Caco-2 (cell line): Measurements from ENCODE around the gene MRFAP1L1. TPM values are rescaled to one million over a fixed set of nuclear protein-coding genes. Genes with fewer than 3 reads are reported as not detected.

Source experiments
- BruUV-seq: library from RNA; stranded (reverse); fragments of 400-500 nt; replicated peaks from 2 replicates; lab custom pipeline; 2021; lab: Mats Ljungman, UMichigan
- CTCF ChIA-PET: fragments of 300-600 bp; sonication (Branson Sonifier 250); formaldehyde crosslinking; loops from one replicate; lab custom pipeline; 2022; ENCODE audit warnings: antibody characterized with exemption; lab: Charles Lee
- POLR2A ChIA-PET: fragments of 300-600 bp; sonication (Branson Sonifier 250); formaldehyde crosslinking; loops from one replicate; lab custom pipeline; 2022; ENCODE audit warnings: antibody characterized with exemption; lab: Charles Lee
- DNase-seq, 2 experiments: peaks; one replicate each; pipeline versions ENCODE4 v3.0.0 to v3.0.0-alpha.2; 2020 to 2022
- H3K27me3 ChIP-seq: replicated peaks from 2 replicates; pipeline ENCODE4 v1.6.0; 2011; ENCODE audit warnings: low read length; ENCODE audit not compliant: control insufficient read depth, insufficient read depth
- H3K36me3 ChIP-seq: 2 replicates; pipeline ENCODE4 v1.5.1; 2011; ENCODE audit warnings: low read length; ENCODE audit not compliant: control insufficient read depth, insufficient read depth
- H3K4me1 ChIP-seq: fragments of 250-450 bp; sonication (Bioruptor Pico); 2 replicates; pipeline ENCODE4 v1.5.1; 2020; ENCODE audit warnings: mild to moderate bottlenecking
- H3K4me3 ChIP-seq: 2 replicates; pipeline ENCODE4 v1.5.1; 2011; ENCODE audit warnings: low read depth, mild to moderate bottlenecking, control low read depth, low read length
- H3K9me3 ChIP-seq: fragments of 250-450 bp; sonication (Bioruptor Pico); 2 replicates; pipeline ENCODE4 v1.5.1; 2020; ENCODE audit warnings: mild to moderate bottlenecking, moderate library complexity
- H3K27ac Mint-ChIP-seq: one replicate; pipeline ENCODE4 v1.8.0; 2022; ENCODE audit warnings: mixed read lengths; ENCODE audit not compliant: unreplicated experiment
- H3K27me3 Mint-ChIP-seq: one replicate; pipeline ENCODE4 v1.8.0; 2022; ENCODE audit warnings: mixed read lengths; ENCODE audit not compliant: insufficient read depth, unreplicated experiment
- H3K36me3 Mint-ChIP-seq: one replicate; pipeline ENCODE4 v1.8.0; 2022; ENCODE audit warnings: mild to moderate bottlenecking, mixed read lengths; ENCODE audit not compliant: insufficient read depth, unreplicated experiment
- H3K4me1 Mint-ChIP-seq: one replicate; pipeline ENCODE4 v1.8.0; 2022; ENCODE audit warnings: low read depth, mixed read lengths; ENCODE audit not compliant: unreplicated experiment
- H3K4me3 Mint-ChIP-seq: one replicate; pipeline ENCODE4 v1.8.0; 2022; ENCODE audit warnings: mild to moderate bottlenecking, moderate library complexity, mixed read lengths; ENCODE audit not compliant: unreplicated experiment
- H3K9me3 Mint-ChIP-seq: one replicate; pipeline ENCODE4 v1.8.0; 2022; ENCODE audit warnings: mixed read lengths; ENCODE audit not compliant: unreplicated experiment
- intact Hi-C: fragments of 100-400 bp; cut with micrococcal nuclease; formaldehyde crosslinking; loops from one replicate; pipeline ENCODE4 v1.10.0; 2022; ENCODE audit not compliant: unreplicated experiment
- total RNA-seq: library from RNA; stranded (reverse); gene quantifications from 2 replicates; pipeline ENCODE4 v1.2.3, GENCODE V29; 2022
- TF ChIP-seq, protein P1 (sequence below), 2 experiments: fragments of 200-600 bp in 1 of 2; IDR thresholded peaks; 1 replicate in 1 of 2; 2 replicates in 1 of 2; pipeline versions ENCODE4 v1.5.1 to v1.8.0; 2011 to 2022; ENCODE audit warnings: antibody characterized with exemption in 1 of 2, control low read depth in 1 of 2, inconsistent platforms in 1 of 2, low read depth in 1 of 2, low read length in 1 of 2, mild to moderate bottlenecking in 1 of 2, moderate library complexity in 1 of 2; ENCODE audit not compliant: insufficient read depth in 1 of 2, severe bottlenecking in 1 of 2, unreplicated experiment in 1 of 2

Gene MRFAP1L1
- total RNA-seq, 1 experiment from 2014 or later, result 47.5 TPM

GRCh38 chr4:6676722-6677558, 32.7 kb downstream of the MRFAP1L1 start:
- no peak for DNase-seq
- intact Hi-C loops, result no loop called here
- peaks cover 18% of the 10 kb centered on the region for H3K4me1 Mint-ChIP-seq
- no peak overlapping the region for H3K4me3 ChIP-seq
- BruUV-seq, result no TSS peak
- ChIA-PET POLR2A (no interaction called here), CTCF (interaction anchor here (0.6 kb wide), 1 partner anchor 366 kb away, joined by 5 read pairs; a partner anchor contains a TSS)
- H3K27me3 Mint-ChIP-seq, result no peaks in the 10 kb centered on the region
- H3K9me3 ChIP-seq, result no peaks in the 10 kb centered on the region
- H3K36me3 Mint-ChIP-seq, result peaks cover 50% of the 10 kb centered on the region
- TF ChIP-seq, protein P1, sequence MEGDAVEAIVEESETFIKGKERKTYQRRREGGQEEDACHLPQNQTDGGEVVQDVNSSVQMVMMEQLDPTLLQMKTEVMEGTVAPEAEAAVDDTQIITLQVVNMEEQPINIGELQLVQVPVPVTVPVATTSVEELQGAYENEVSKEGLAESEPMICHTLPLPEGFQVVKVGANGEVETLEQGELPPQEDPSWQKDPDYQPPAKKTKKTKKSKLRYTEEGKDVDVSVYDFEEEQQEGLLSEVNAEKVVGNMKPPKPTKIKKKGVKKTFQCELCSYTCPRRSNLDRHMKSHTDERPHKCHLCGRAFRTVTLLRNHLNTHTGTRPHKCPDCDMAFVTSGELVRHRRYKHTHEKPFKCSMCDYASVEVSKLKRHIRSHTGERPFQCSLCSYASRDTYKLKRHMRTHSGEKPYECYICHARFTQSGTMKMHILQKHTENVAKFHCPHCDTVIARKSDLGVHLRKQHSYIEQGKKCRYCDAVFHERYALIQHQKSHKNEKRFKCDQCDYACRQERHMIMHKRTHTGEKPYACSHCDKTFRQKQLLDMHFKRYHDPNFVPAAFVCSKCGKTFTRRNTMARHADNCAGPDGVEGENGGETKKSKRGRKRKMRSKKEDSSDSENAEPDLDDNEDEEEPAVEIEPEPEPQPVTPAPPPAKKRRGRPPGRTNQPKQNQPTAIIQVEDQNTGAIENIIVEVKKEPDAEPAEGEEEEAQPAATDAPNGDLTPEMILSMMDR (IDR thresholded peaks at IDR 0.05; ENCODE audit: insufficient read depth in 1 of 2, low read depth in 1 of 2, low read length in 1 of 2, severe bottlenecking in 1 of 2, unreplicated experiment in 1 of 2), result no peak
- H3K4me1 ChIP-seq, result peaks cover 16% of the 10 kb centered on the region
- H3K27ac Mint-ChIP-seq, result peak overlapping the region; percentile 70
- H3K36me3 ChIP-seq, result peaks cover 5% of the 10 kb centered on the region
- no peaks in the 10 kb centered on the region for H3K27me3 ChIP-seq
- H3K9me3 Mint-ChIP-seq, result no peaks in the 10 kb centered on the region
- H3K4me3 Mint-ChIP-seq, result peak overlapping the region; percentile 7

- Mint-ChIP-seq H3K9me3 (no peaks in the 10 kb centered on the region), H3K27me3 (no peaks in the 10 kb centered on the region), H3K36me3 (peaks cover 50% of the 10 kb centered on the region), H3K27ac (peak overlapping the region; percentile 93), H3K4me1 (peaks cover 18% of the 10 kb centered on the region), H3K4me3 (peak overlapping the region; percentile 84)
- peaks cover 16% of the 10 kb centered on the region for H3K4me1 ChIP-seq
- POLR2A ChIA-PET, result interaction anchor here (0.6 to 1.9 kb wide), 5 partner anchors 13 to 100 kb away, joined by 3 to 7 read pairs (median 3); partner anchors contain the start of genes MAN2B2 and MRFAP1L1
- BruUV-seq, result no TSS peak
- CTCF ChIA-PET, result interaction anchor here (0.5 to 3.1 kb wide), 10 partner anchors 14 to 294 kb away, joined by 3 to 60 read pairs (median 4); partner anchors contain the start of genes MAN2B2 and MRFAP1L1
- H3K36me3 ChIP-seq, result peaks cover 5% of the 10 kb centered on the region
- intact Hi-C loops, result loop anchor here (1.0 kb wide), 3 partner anchors 15 to 42 kb away; partner anchors contain the start of gene BLOC1S4
- H3K27me3 ChIP-seq, result no peaks in the 10 kb centered on the region
- TF ChIP-seq, protein P1 (IDR thresholded peaks at IDR 0.05; ENCODE audit: insufficient read depth in 1 of 2, low read depth in 1 of 2, low read length in 1 of 2, severe bottlenecking in 1 of 2, unreplicated experiment in 1 of 2), result peak; percentile 67 to 70
- DNase-seq, result peak; percentile 63 to 64
- peak overlapping the region; percentile 89 for H3K4me3 ChIP-seq
- no peaks in the 10 kb centered on the region for H3K9me3 ChIP-seq
Measured at GRCh38 chr4:6674500-6675149, 35.0 kb downstream of the MRFAP1L1 start.
